H9 (cell line): ENCODE measurements around the gene PLAAT1. TPM values are rescaled to one million over a fixed set of nuclear protein-coding genes. Genes with fewer than 3 reads are reported as not detected.

ENCODE experiments used
- DNase-seq: peaks from one replicate; pipeline ENCODE4 v3.0.0-alpha.2; 2017
- H2AFZ ChIP-seq: one replicate; pipeline ENCODE4 v1.6.1; 2013; ENCODE audit warnings: mild to moderate bottlenecking, low read length, control low read depth, moderate library complexity
- H2AK5ac ChIP-seq: 2 replicates; pipeline ENCODE4 v1.6.1; 2013; ENCODE audit warnings: low read length, control low read depth, mixed read lengths; ENCODE audit not compliant: insufficient read length
- H2BK120ac ChIP-seq: one replicate; pipeline ENCODE4 v1.6.1; 2013; ENCODE audit warnings: low read depth, mild to moderate bottlenecking, low read length, control low read depth, inconsistent platforms; ENCODE audit not compliant: poor library complexity, severe bottlenecking
- H2BK12ac ChIP-seq: 2 replicates; pipeline ENCODE4 v1.6.1; 2013; ENCODE audit warnings: low read length, control low read depth, mixed read lengths, low read depth; ENCODE audit not compliant: insufficient read length
- H2BK15ac ChIP-seq: 2 replicates; pipeline ENCODE4 v1.6.1; 2013; ENCODE audit warnings: low read depth, low read length, control low read depth
- H2BK20ac ChIP-seq: one replicate; pipeline ENCODE4 v1.6.1; 2013; ENCODE audit warnings: low read depth, mild to moderate bottlenecking, low read length, control low read depth, inconsistent platforms; ENCODE audit not compliant: poor library complexity, severe bottlenecking
- H2BK5ac ChIP-seq: 2 replicates; pipeline ENCODE4 v1.6.1; 2013; ENCODE audit warnings: low read length, control low read depth, mixed read lengths; ENCODE audit not compliant: insufficient read length
- H3K14ac ChIP-seq: 2 replicates; pipeline ENCODE4 v1.6.1; 2013; ENCODE audit warnings: low read length, control low read depth; ENCODE audit not compliant: insufficient read depth
- H3K18ac ChIP-seq: 2 replicates; pipeline ENCODE4 v1.6.1; 2013; ENCODE audit warnings: low read depth, mild to moderate bottlenecking, mixed read lengths, low read length, control low read depth; ENCODE audit not compliant: insufficient read length
- H3K23ac ChIP-seq: 2 replicates; pipeline ENCODE4 v1.6.1; 2013; ENCODE audit warnings: low read length, control low read depth, mixed read lengths, low read depth; ENCODE audit not compliant: insufficient read length
- H3K23me2 ChIP-seq: 2 replicates; pipeline ENCODE4 v1.6.1; 2013; ENCODE audit warnings: low read depth, mild to moderate bottlenecking, mixed read lengths, low read length, control low read depth; ENCODE audit not compliant: insufficient read length, poor library complexity, severe bottlenecking
- H3K27ac ChIP-seq: 2 replicates; pipeline ENCODE4 v1.5.1; 2013; ENCODE audit warnings: low read length, control low read depth, mixed read lengths, low read depth; ENCODE audit not compliant: insufficient read length
- H3K27me3 ChIP-seq: 2 replicates; pipeline ENCODE4 v1.6.1; 2013; ENCODE audit warnings: low read length, control low read depth, inconsistent platforms; ENCODE audit not compliant: insufficient read depth
- H3K4ac ChIP-seq: 2 replicates; pipeline ENCODE4 v1.6.1; 2013; ENCODE audit warnings: low read depth, mild to moderate bottlenecking, control low read depth, inconsistent platforms, low read length, moderate library complexity
- H3K4me1 ChIP-seq: 2 replicates; pipeline ENCODE4 v1.6.1; 2013; ENCODE audit warnings: low read length, control low read depth, inconsistent platforms; ENCODE audit not compliant: insufficient read depth
- H3K4me2 ChIP-seq: 2 replicates; pipeline ENCODE4 v1.6.1; 2013; ENCODE audit warnings: low read length, control low read depth, mixed read lengths; ENCODE audit not compliant: insufficient read length, insufficient read depth
- H3K56ac ChIP-seq: 2 replicates; pipeline ENCODE4 v1.6.1; 2013; ENCODE audit warnings: low read depth, mild to moderate bottlenecking, mixed read lengths, low read length, control low read depth; ENCODE audit not compliant: insufficient read length
- H3K79me1 ChIP-seq: 2 replicates; pipeline ENCODE4 v1.6.1; 2013; ENCODE audit warnings: low read depth, mild to moderate bottlenecking, moderate library complexity, low read length, control low read depth, inconsistent platforms; ENCODE audit not compliant: insufficient read depth, poor library complexity, severe bottlenecking
- H3K79me2 ChIP-seq: 2 replicates; pipeline ENCODE4 v1.6.1; 2013; ENCODE audit warnings: low read length, control low read depth, inconsistent platforms; ENCODE audit not compliant: insufficient read depth
- H3K9ac ChIP-seq: 2 replicates; pipeline ENCODE4 v1.6.1; 2013; ENCODE audit warnings: low read length, control low read depth, mixed read lengths; ENCODE audit not compliant: insufficient read length; ENCODE audit errors: extremely low read depth
- H3K9me3 ChIP-seq: one replicate; pipeline ENCODE4 v1.6.1; 2013; ENCODE audit warnings: low read depth, low read length, inconsistent platforms; ENCODE audit not compliant: control insufficient read depth
- H3T11ph ChIP-seq: one replicate; pipeline ENCODE4 v1.6.1; 2013; ENCODE audit warnings: mild to moderate bottlenecking, low read length, control low read depth, inconsistent platforms
- H4K20me1 ChIP-seq: one replicate; pipeline ENCODE4 v1.6.1; 2013; ENCODE audit not compliant: control insufficient read depth, insufficient read length, insufficient read depth
- H4K5ac ChIP-seq: 2 replicates; pipeline ENCODE4 v1.6.1; 2013; ENCODE audit warnings: low read depth, mild to moderate bottlenecking, mixed read lengths, low read length, control low read depth; ENCODE audit not compliant: insufficient read length
- H4K8ac ChIP-seq: replicated peaks from 2 replicates; pipeline ENCODE4 v1.6.1; 2013; ENCODE audit warnings: low read length, control low read depth, mixed read lengths, low read depth; ENCODE audit not compliant: insufficient read length
- H4K91ac ChIP-seq: 2 replicates; pipeline ENCODE4 v1.6.1; 2013; ENCODE audit warnings: low read depth, mild to moderate bottlenecking, moderate library complexity, mixed read lengths, low read length, control low read depth; ENCODE audit not compliant: insufficient read length
- H3K27ac Mint-ChIP-seq, 3 experiments: 2 replicates in 2 of 3; 3 replicates in 1 of 3; pipeline ENCODE4 v1.8.0; 2020 to 2021; ENCODE audit warnings: mixed read lengths in 3 of 3, mild to moderate bottlenecking in 1 of 3, moderate library complexity in 1 of 3
- H3K27me3 Mint-ChIP-seq: 2 replicates; pipeline ENCODE4 v1.8.0; 2021; ENCODE audit warnings: low read depth, mild to moderate bottlenecking, moderate library complexity, mixed read lengths
- H3K36me3 Mint-ChIP-seq, 3 experiments: 2 replicates in 2 of 3; 3 replicates in 1 of 3; pipeline ENCODE4 v1.8.0; 2020 to 2021; ENCODE audit warnings: low read depth in 3 of 3, mixed read lengths in 3 of 3; ENCODE audit not compliant: insufficient read depth in 1 of 3
- H3K4me1 Mint-ChIP-seq, 2 experiments: 2 replicates each; pipeline ENCODE4 v1.8.0; 2020; ENCODE audit warnings: mixed read lengths in 2 of 2
- H3K4me3 Mint-ChIP-seq, 2 experiments: 2 replicates in 1 of 2; 3 replicates in 1 of 2; pipeline ENCODE4 v1.8.0; 2020 to 2021; ENCODE audit warnings: mild to moderate bottlenecking in 2 of 2, mixed read lengths in 2 of 2, moderate library complexity in 1 of 2
- H3K9me3 Mint-ChIP-seq, 2 experiments: 2 replicates in 1 of 2; 3 replicates in 1 of 2; pipeline ENCODE4 v1.8.0; 2020; ENCODE audit warnings: mild to moderate bottlenecking in 2 of 2, mixed read lengths in 2 of 2, moderate library complexity in 1 of 2
- WGBS: extraction: QIAGEN DNeasy Blood & Tissue Kit; methylation state at CpG from one replicate; pipeline ENCODE4 v1.1.7; 2013; ENCODE audit warnings: missing lambda C conversion rate, low lambda C conversion rate, mixed read lengths; ENCODE audit not compliant: insufficient read length; ENCODE audit errors: extremely low coverage; 5-methylcytosine and 5-hydroxymethylcytosine counted together
- total RNA-seq: library from RNA; stranded (reverse); gene quantifications from 2 replicates; pipeline ENCODE4 v1.2.1, GENCODE V29; 2021
- TF ChIP-seq, protein P1 (sequence below): fragments of 200-600 bp; sonication (generic); conservative IDR thresholded peaks from 3 replicates; pipeline ENCODE4 v1.8.0; 2021; ENCODE audit warnings: antibody characterized with exemption, mild to moderate bottlenecking

PLAAT1 gene
- total RNA-seq, 1 experiment from 2014 or later: 4.4 TPM

DNA sequence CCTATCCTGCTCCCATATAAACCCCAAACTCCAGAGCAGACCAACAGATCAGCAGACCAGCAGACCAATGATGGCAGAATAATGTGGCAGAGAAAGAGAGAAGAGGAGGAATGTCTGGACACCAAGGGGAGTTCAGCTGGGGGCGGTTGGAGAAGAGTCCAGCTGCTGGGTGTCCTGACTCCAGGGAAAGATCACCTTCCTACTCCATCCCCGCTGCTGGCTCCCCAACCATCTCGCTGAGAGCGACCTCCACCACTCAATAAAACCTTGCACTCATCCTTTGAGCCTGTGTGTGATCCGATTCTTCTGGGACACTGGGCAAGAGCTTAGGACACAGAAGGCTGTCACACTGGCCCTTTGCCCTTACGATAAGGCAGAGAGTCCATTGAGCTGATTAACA lies 12.8 kb upstream of the PLAAT1 start:
- WGBS: no CpG with 5 or more reads among the region's 6 CpGs
- Histone ChIP-seq H3K9me3 (no peaks in the 10 kb centered on the region), H3K27ac (no peak overlapping the region), H4K8ac (no peak overlapping the region), H3K4me2 (no peak overlapping the region), H3K79me1 (no peaks in the 10 kb centered on the region), H3K14ac (no peak overlapping the region; the same call in 1 of the 2 replicates), H3K56ac (no peak overlapping the region), H2BK120ac (no peak overlapping the region), H4K91ac (no peak overlapping the region), H2BK20ac (no peak overlapping the region), H2BK12ac (no peak overlapping the region), H3T11ph (no peak overlapping the region), H2BK15ac (no peak overlapping the region), H2BK5ac (no peak overlapping the region), H3K4me1 (peaks cover 12% of the 10 kb centered on the region), H4K5ac (no peak overlapping the region), H3K27me3 (no peaks in the 10 kb centered on the region), H4K20me1 (no peaks in the 10 kb centered on the region), H3K18ac (no peak overlapping the region), H3K23ac (no peak overlapping the region), H2AK5ac (no peak overlapping the region), H2AFZ (no peak overlapping the region), H3K79me2 (no peaks in the 10 kb centered on the region), H3K4ac (no peak overlapping the region), H3K23me2 (no peaks in the 10 kb centered on the region), H3K9ac (no peak overlapping the region)
- no peaks in the 10 kb centered on the region for H3K27me3 Mint-ChIP-seq
- no peaks in the 10 kb centered on the region for H3K36me3 Mint-ChIP-seq
- no peaks in the 10 kb centered on the region for H3K9me3 Mint-ChIP-seq
- TF ChIP-seq, protein P1, sequence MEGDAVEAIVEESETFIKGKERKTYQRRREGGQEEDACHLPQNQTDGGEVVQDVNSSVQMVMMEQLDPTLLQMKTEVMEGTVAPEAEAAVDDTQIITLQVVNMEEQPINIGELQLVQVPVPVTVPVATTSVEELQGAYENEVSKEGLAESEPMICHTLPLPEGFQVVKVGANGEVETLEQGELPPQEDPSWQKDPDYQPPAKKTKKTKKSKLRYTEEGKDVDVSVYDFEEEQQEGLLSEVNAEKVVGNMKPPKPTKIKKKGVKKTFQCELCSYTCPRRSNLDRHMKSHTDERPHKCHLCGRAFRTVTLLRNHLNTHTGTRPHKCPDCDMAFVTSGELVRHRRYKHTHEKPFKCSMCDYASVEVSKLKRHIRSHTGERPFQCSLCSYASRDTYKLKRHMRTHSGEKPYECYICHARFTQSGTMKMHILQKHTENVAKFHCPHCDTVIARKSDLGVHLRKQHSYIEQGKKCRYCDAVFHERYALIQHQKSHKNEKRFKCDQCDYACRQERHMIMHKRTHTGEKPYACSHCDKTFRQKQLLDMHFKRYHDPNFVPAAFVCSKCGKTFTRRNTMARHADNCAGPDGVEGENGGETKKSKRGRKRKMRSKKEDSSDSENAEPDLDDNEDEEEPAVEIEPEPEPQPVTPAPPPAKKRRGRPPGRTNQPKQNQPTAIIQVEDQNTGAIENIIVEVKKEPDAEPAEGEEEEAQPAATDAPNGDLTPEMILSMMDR: no peak
- DNase-seq: no peak
- H3K4me3 Mint-ChIP-seq: no peak overlapping the region
- H3K4me1 Mint-ChIP-seq: peaks cover 64 to 71% of the 10 kb centered on the region in 2 experiments
- H3K27ac Mint-ChIP-seq: peak overlapping the region in 2 of 3 experiments; percentile 34 to 85; a peak in 2 of 7 replicates
